22Rv1 (cell line): ENCODE measurements around the gene YJU2.
"Not testable (repeated sequence)": the region's sequence is repeated elsewhere in the genome, so short reads cannot be mapped to it uniquely, and the experiment has no call there.

Experiments used
- CTCF ChIP-seq: fragments of 450-650 bp; IDR thresholded peaks from 2 replicates; pipeline ENCODE4 v1.5.1; 2017; ENCODE audit warnings: mild to moderate bottlenecking
- ZFX ChIP-seq: fragments of 450-650 bp; IDR thresholded peaks from 2 replicates; pipeline ENCODE4 v1.6.1; 2017; ENCODE audit warnings: antibody characterized with exemption, borderline replicate concordance

GRCh38 chr19:4231521-4231920 lies 15.4 kb upstream of the YJU2 start:
- TF ChIP-seq CTCF, ZFX: not testable (repeated sequence)
